ENCODE measurements around the gene RBM42.

RBM42 gene

DNA sequence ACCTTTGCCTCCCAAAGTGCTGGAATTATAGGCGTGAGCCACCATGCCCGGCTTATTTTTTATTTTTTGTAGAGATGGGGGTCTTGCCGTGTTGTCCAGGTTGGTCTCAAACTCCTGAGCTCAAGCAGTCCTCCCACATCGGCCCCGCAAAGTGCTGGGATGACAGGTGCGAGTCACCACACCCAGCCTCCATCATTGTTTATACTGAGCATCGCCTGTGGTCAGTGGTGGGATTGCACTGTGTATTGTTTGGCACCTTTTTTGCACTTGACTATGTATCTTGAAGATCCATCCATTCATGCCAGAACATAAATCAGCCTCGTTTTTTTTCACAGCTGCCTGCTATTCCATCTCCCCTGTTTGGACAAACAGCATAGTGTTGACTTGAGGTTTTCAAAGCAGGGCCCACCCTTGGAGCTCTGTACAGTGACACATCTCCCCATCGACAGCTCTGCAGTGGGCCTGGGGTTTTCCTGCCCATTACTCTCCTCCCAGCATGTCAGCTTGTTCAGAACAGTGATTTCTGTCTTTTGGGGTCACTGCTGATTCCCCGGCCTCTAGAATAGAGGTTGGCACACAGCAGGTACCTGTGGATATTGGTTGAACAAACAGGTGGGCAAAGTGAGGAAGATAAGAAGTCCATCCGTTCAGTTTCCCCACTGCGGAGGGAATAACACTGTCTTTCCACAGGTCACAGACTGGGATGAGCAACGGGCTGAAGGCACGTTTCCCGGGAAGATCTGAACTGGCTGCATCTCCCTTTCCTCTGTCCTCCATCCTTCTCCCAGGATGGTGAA is 29.3 kb downstream of the RBM42 start:
- Histone ChIP-seq H2BK15ac (replicated peaks; ENCODE audit: low read depth) (no peak overlapping the region), H3K79me2 (ENCODE audit: control insufficient read depth, insufficient read depth, low read length) (no peaks in the 10 kb centered on the region), H3K27ac (ENCODE audit: low read depth, low read length) (no peak overlapping the region), H3K27me3 (ENCODE audit: insufficient read depth, low read length, poor library complexity) (no peaks in the 10 kb centered on the region), H2AK5ac (ENCODE audit: low read length) (no peak overlapping the region), H3K4ac (ENCODE audit: low read depth, low read length) (no peak overlapping the region), H3K4me1 (ENCODE audit: control insufficient read depth, low read depth, low read length) (no peaks in the 10 kb centered on the region), H3K79me1 (ENCODE audit: low read length) (no peaks in the 10 kb centered on the region), H3K23ac (ENCODE audit: low read length) (no peak overlapping the region), H3K4me3 (ENCODE audit: low read length) (no peak overlapping the region), H3K9ac (ENCODE audit: low read length) (no peak overlapping the region), H3K18ac (ENCODE audit: low read length) (no peak overlapping the region), H3K4me2 (ENCODE audit: low read length) (no peak overlapping the region), H2BK120ac (ENCODE audit: low read depth, low read length) (no peak overlapping the region), H4K8ac (ENCODE audit: low read depth, low read length) (no peak overlapping the region), H3K36me3 (ENCODE audit: control insufficient read depth, insufficient read depth, low read length) (peaks cover 11% of the 10 kb centered on the region), H4K5ac (ENCODE audit: low read length) (no peak overlapping the region), H3K56ac (ENCODE audit: low read length) (no peak overlapping the region), H2BK5ac (ENCODE audit: low read length) (no peak overlapping the region)
- no CpG with 5 or more reads among the region's 15 CpGs for WGBS (ENCODE audit: extremely low coverage, insufficient coverage, low lambda C conversion rate)
- DNase-seq = no peak

DNA sequence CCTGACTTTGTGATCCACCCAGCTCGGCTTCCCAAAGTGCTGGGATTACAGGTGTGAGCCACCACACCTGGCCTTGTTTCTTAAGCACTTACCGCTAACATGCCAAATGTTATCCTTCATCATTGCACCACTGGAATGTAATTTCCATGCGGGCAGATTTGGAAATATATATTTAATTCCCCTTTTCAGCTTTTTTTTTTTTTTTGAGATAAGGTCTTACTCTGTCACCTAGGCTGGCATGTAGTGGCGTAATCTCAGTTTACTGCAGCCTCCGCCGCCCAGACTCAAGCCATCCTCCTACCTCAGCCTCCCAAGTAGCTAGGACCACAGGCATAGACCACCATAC is 33.1 kb downstream of the RBM42 start:
- no peaks in the 10 kb centered on the region for H3K79me1 ChIP-seq (ENCODE audit: low read length)
- WGBS (ENCODE audit: extremely low coverage, insufficient coverage, low lambda C conversion rate) = no CpG with 5 or more reads among the region's 6 CpGs
- H3K4me3 ChIP-seq (ENCODE audit: low read length) = no peak overlapping the region
- no peak overlapping the region for H2AK5ac ChIP-seq (ENCODE audit: low read length)
- H3K4me2 ChIP-seq (ENCODE audit: low read length) = no peak overlapping the region
- DNase-seq = no peak
- no peak overlapping the region for H2BK120ac ChIP-seq (ENCODE audit: low read depth, low read length)
- H3K36me3 ChIP-seq (ENCODE audit: control insufficient read depth, insufficient read depth, low read length) = peaks cover 8% of the 10 kb centered on the region
- H3K9ac ChIP-seq (ENCODE audit: low read length) = no peak overlapping the region
- no peak overlapping the region for H3K56ac ChIP-seq (ENCODE audit: low read length)
- H4K8ac ChIP-seq (ENCODE audit: low read depth, low read length) = no peak overlapping the region
- no peak overlapping the region for H4K5ac ChIP-seq (ENCODE audit: low read length)
- no peaks in the 10 kb centered on the region for H3K79me2 ChIP-seq (ENCODE audit: control insufficient read depth, insufficient read depth, low read length)
- no peaks in the 10 kb centered on the region for H3K4me1 ChIP-seq (ENCODE audit: control insufficient read depth, low read depth, low read length)
- no peak overlapping the region for H3K23ac ChIP-seq (ENCODE audit: low read length)
- H3K27me3 ChIP-seq (ENCODE audit: insufficient read depth, low read length, poor library complexity) = no peaks in the 10 kb centered on the region
- H3K4ac ChIP-seq (ENCODE audit: low read depth, low read length) = no peak overlapping the region
- no peak overlapping the region for H2BK15ac ChIP-seq (replicated peaks; ENCODE audit: low read depth)
- no peak overlapping the region for H3K27ac ChIP-seq (ENCODE audit: low read depth, low read length)
- H2BK5ac ChIP-seq (ENCODE audit: low read length) = no peak overlapping the region
- H3K18ac ChIP-seq (ENCODE audit: low read length) = no peak overlapping the region

DNA sequence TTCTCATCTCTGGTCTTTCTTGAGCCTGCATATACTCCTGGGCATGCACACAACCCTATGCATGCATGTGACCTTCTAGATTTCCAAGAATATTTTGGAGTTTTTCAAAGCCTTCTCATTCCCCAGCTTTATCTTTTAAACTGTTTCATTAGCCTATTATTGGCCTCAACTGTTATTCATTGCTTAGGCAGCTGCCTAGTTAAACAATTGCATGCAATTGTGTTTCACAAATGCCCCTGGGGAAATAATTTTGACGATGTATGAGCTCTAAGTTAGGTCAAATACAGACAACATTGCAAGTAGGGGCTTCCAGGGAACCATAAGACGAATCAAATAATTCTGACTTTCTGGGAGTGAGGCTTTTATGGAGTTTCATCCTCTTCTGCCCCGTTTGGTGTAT is 35.1 kb downstream of the RBM42 start:
- H3K79me1 ChIP-seq (ENCODE audit: low read length) = no peaks in the 10 kb centered on the region
- no peak overlapping the region for H2AK5ac ChIP-seq (ENCODE audit: low read length)
- H3K4me1 ChIP-seq (ENCODE audit: control insufficient read depth, low read depth, low read length) = no peaks in the 10 kb centered on the region
- no peak for DNase-seq
- H4K8ac ChIP-seq (ENCODE audit: low read depth, low read length) = no peak overlapping the region
- H3K56ac ChIP-seq (ENCODE audit: low read length) = no peak overlapping the region
- H2BK5ac ChIP-seq (ENCODE audit: low read length) = no peak overlapping the region
- H3K36me3 ChIP-seq (ENCODE audit: control insufficient read depth, insufficient read depth, low read length) = peaks cover 2% of the 10 kb centered on the region
- H3K79me2 ChIP-seq (ENCODE audit: control insufficient read depth, insufficient read depth, low read length) = no peaks in the 10 kb centered on the region
- H4K5ac ChIP-seq (ENCODE audit: low read length) = no peak overlapping the region
- no peak overlapping the region for H3K4me3 ChIP-seq (ENCODE audit: low read length)
- H3K27ac ChIP-seq (ENCODE audit: low read depth, low read length) = no peak overlapping the region
- WGBS (ENCODE audit: extremely low coverage, insufficient coverage, low lambda C conversion rate) = no CpG with 5 or more reads among the region's 3 CpGs
- H3K4me2 ChIP-seq (ENCODE audit: low read length) = no peak overlapping the region
- H3K18ac ChIP-seq (ENCODE audit: low read length) = no peak overlapping the region
- H3K23ac ChIP-seq (ENCODE audit: low read length) = no peak overlapping the region
- H3K4ac ChIP-seq (ENCODE audit: low read depth, low read length) = no peak overlapping the region
- no peak overlapping the region for H2BK120ac ChIP-seq (ENCODE audit: low read depth, low read length)
- H3K27me3 ChIP-seq (ENCODE audit: insufficient read depth, low read length, poor library complexity) = no peaks in the 10 kb centered on the region
- H3K9ac ChIP-seq (ENCODE audit: low read length) = no peak overlapping the region
- no peak overlapping the region for H2BK15ac ChIP-seq (replicated peaks; ENCODE audit: low read depth)

DNA sequence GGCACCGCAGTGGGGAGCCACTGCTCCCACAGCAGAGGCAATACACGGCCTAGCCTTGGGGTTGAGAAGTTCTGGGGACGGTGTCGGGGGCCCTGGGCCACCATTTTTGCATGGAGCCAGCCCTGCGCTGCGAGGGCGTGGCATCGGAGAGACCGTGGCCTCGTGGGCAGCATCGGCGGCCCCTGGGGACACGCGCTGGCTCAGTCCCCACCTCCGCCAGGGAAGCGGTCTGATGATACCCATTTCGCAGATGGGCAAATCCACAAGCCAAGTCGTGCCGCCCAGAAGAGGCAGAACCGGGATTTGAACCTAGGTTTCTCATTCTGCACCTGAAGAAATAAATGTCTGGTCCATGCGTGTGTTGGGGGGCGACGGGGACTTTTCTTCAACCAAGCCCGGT is 36.3 kb downstream of the RBM42 start:
- no peak for DNase-seq
- no peaks in the 10 kb centered on the region for H3K79me2 ChIP-seq (ENCODE audit: control insufficient read depth, insufficient read depth, low read length)
- H3K4me3 ChIP-seq (ENCODE audit: low read length) = no peak overlapping the region
- no peak overlapping the region for H2AK5ac ChIP-seq (ENCODE audit: low read length)
- no peak overlapping the region for H4K5ac ChIP-seq (ENCODE audit: low read length)
- no peaks in the 10 kb centered on the region for H3K79me1 ChIP-seq (ENCODE audit: low read length)
- no peak overlapping the region for H4K8ac ChIP-seq (ENCODE audit: low read depth, low read length)
- no peak overlapping the region for H2BK15ac ChIP-seq (replicated peaks; ENCODE audit: low read depth)
- no peak overlapping the region for H2BK5ac ChIP-seq (ENCODE audit: low read length)
- H2BK120ac ChIP-seq (ENCODE audit: low read depth, low read length) = no peak overlapping the region
- no peaks in the 10 kb centered on the region for H3K27me3 ChIP-seq (ENCODE audit: insufficient read depth, low read length, poor library complexity)
- no peak overlapping the region for H3K56ac ChIP-seq (ENCODE audit: low read length)
- no peak overlapping the region for H3K9ac ChIP-seq (ENCODE audit: low read length)
- no peaks in the 10 kb centered on the region for H3K4me1 ChIP-seq (ENCODE audit: control insufficient read depth, low read depth, low read length)
- WGBS (ENCODE audit: extremely low coverage, insufficient coverage, low lambda C conversion rate) = no CpG with 5 or more reads among the region's 24 CpGs
- no peak overlapping the region for H3K4me2 ChIP-seq (ENCODE audit: low read length)
- no peak overlapping the region for H3K18ac ChIP-seq (ENCODE audit: low read length)
- H3K4ac ChIP-seq (ENCODE audit: low read depth, low read length) = no peak overlapping the region
- H3K36me3 ChIP-seq (ENCODE audit: control insufficient read depth, insufficient read depth, low read length) = no peaks in the 10 kb centered on the region
- H3K27ac ChIP-seq (ENCODE audit: low read depth, low read length) = no peak overlapping the region
- no peak overlapping the region for H3K23ac ChIP-seq (ENCODE audit: low read length)

DNA sequence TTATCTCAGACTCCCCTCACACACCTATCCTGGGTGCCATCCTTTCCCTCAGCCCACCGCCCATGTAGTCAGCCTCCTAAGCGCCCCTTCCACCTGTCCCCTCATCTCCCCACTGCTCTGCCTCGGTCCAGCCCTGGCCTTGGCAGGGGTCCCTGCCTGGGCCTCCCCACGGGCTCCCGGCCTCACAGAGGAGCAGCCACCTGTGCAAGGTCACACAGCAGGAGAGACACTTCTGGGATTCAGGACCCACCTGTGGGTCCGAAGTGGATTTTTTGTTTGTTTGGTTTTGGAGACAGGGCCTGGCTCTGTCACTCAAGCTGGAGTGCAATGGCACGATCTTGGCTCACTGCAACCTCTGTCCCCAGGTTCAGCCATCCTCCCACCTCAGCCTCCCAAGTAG is 36.8 kb downstream of the RBM42 start:
- H3K79me2 ChIP-seq (ENCODE audit: control insufficient read depth, insufficient read depth, low read length) = no peaks in the 10 kb centered on the region
- no peak overlapping the region for H3K9ac ChIP-seq (ENCODE audit: low read length)

More for the DNA sequence above, 36.8 kb downstream of the RBM42 start:
- Histone ChIP-seq H3K18ac (ENCODE audit: low read length) (no peak overlapping the region), H3K4me1 (ENCODE audit: control insufficient read depth, low read depth, low read length) (no peaks in the 10 kb centered on the region), H3K79me1 (ENCODE audit: low read length) (no peaks in the 10 kb centered on the region), H3K23ac (ENCODE audit: low read length) (no peak overlapping the region), H3K4me3 (ENCODE audit: low read length) (no peak overlapping the region), H2BK5ac (ENCODE audit: low read length) (no peak overlapping the region), H3K36me3 (ENCODE audit: control insufficient read depth, insufficient read depth, low read length) (no peaks in the 10 kb centered on the region), H3K4ac (ENCODE audit: low read depth, low read length) (no peak overlapping the region), H3K4me2 (ENCODE audit: low read length) (no peak overlapping the region), H3K27ac (ENCODE audit: low read depth, low read length) (no peak overlapping the region), H3K56ac (ENCODE audit: low read length) (no peak overlapping the region), H3K27me3 (ENCODE audit: insufficient read depth, low read length, poor library complexity) (no peaks in the 10 kb centered on the region), H4K5ac (ENCODE audit: low read length) (no peak overlapping the region), H2AK5ac (ENCODE audit: low read length) (no peak overlapping the region), H4K8ac (ENCODE audit: low read depth, low read length) (no peak overlapping the region), H2BK120ac (ENCODE audit: low read depth, low read length) (no peak overlapping the region), H2BK15ac (replicated peaks; ENCODE audit: low read depth) (no peak overlapping the region)
- DNase-seq = no peak
- no CpG with 5 or more reads among the region's 7 CpGs for WGBS (ENCODE audit: extremely low coverage, insufficient coverage, low lambda C conversion rate)

All from mesendoderm (in vitro differentiated cells).